NCI-H1417 treated with DMSO at 0.1 percent for 48 hours (cell line): ENCODE measurements around the gene DGKG.

ENCODE experiments used
- DNase-seq: peaks from one replicate; lab custom pipeline; 2025; lab: John Stamatoyannopoulos, UW

DGKG gene

GRCh38 chr3:186273586-186273985 is 88.4 kb downstream of the DGKG start:
- no peak for DNase-seq

GRCh38 chr3:186270701-186271100 is 91.3 kb downstream of the DGKG start:
- no peak for DNase-seq

GRCh38 chr3:186268616-186269448 is 93.2 kb downstream of the DGKG start:
- no peak for DNase-seq

- DNase-seq: no peak
Observed at GRCh38 chr3:186267758-186268157, 94.3 kb downstream of the DGKG start.

GRCh38 chr3:186264608-186265400 is 97.2 kb downstream of the DGKG start:
- DNase-seq: no peak

- DNase-seq: no peak
Observed at GRCh38 chr3:186261638-186262037, 100.4 kb downstream of the DGKG start.

GRCh38 chr3:186260726-186261125 is 101.3 kb downstream of the DGKG start:
- no peak for DNase-seq

- DNase-seq: no peak
Observed at GRCh38 chr3:186259612-186260383, 102.2 kb downstream of the DGKG start.

GRCh38 chr3:186258968-186259367 is 103.1 kb downstream of the DGKG start:
- DNase-seq: no peak

- DNase-seq: no peak
Observed at GRCh38 chr3:186257866-186258265, 104.2 kb downstream of the DGKG start.

- DNase-seq: no peak
Observed at GRCh38 chr3:186255703-186256331, 106.2 kb downstream of the DGKG start.

- no peak for DNase-seq
Observed at GRCh38 chr3:186254676-186255650, 107.1 kb downstream of the DGKG start.

GRCh38 chr3:186251948-186252619 is 110.0 kb downstream of the DGKG start:
- DNase-seq: no peak

GRCh38 chr3:186248850-186249249 is 113.2 kb downstream of the DGKG start:
- DNase-seq: no peak

- DNase-seq: no peak
Observed at GRCh38 chr3:186247821-186248814, 113.9 kb downstream of the DGKG start.

GRCh38 chr3:186246941-186247340 is 115.1 kb downstream of the DGKG start:
- no peak for DNase-seq

- DNase-seq: no peak
Observed at GRCh38 chr3:186244016-186244415, 118.0 kb downstream of the DGKG start.

GRCh38 chr3:186241910-186242821 is 119.9 kb downstream of the DGKG start:
- no peak for DNase-seq
